Mammary epithelial cell (primary cell): ENCODE data around the gene KCNK10.

Experiments
- CTCF ChIP-seq, 2 donors: IDR thresholded peaks in 1 of 2; conservative IDR thresholded peaks in 1 of 2; 2 replicates each; pipeline ENCODE4 v1.5.1; 2011 to 2012; ENCODE audit warnings: inconsistent platforms in 2 of 2, low read length in 2 of 2, mild to moderate bottlenecking in 2 of 2, control low read depth in 1 of 2, low read depth in 1 of 2; ENCODE audit not compliant: insufficient read depth in 1 of 2; ENCODE audit errors: extremely low read depth in 1 of 2
- EZH2 ChIP-seq: IDR thresholded peaks from 2 replicates; pipeline ENCODE4 v1.6.1; 2012; ENCODE audit warnings: low read length, inconsistent platforms, borderline replicate concordance

GRCh38 chr14:88225721-88226120 lies 97.3 kb downstream of the KCNK10 start:
- TF ChIP-seq CTCF (conservative IDR thresholded peaks at IDR 0.05 in 1 of 2, IDR thresholded peaks at IDR 0.05 in 1 of 2; ENCODE audit: extremely low read depth in 1 of 2, insufficient read depth in 1 of 2, low read depth in 1 of 2, low read length in 2 of 2) (no peak), EZH2 (no peak)
